Suprapubic skin (tissue), 3 donors: ENCODE measurements around the gene TYW3.

Experiments
- CTCF ChIP-seq, 2 donors: fragments of 200-600 bp in 1 of 2; fragments of 450-650 bp in 1 of 2; sonication (generic) in 1 of 2; IDR thresholded peaks; one replicate each; pipeline ENCODE4 v1.5.1; 2016 to 2019; ENCODE audit warnings: antibody characterized with exemption in 2 of 2, mild to moderate bottlenecking in 1 of 2, moderate library complexity in 1 of 2
- POLR2A ChIP-seq, 2 donors: fragments of 450-650 bp; IDR thresholded peaks; one replicate each; pipeline ENCODE4 v1.6.1; 2017; ENCODE audit warnings: antibody characterized with exemption in 2 of 2, mild to moderate bottlenecking in 2 of 2, moderate library complexity in 2 of 2

- TF ChIP-seq CTCF (IDR thresholded peaks at IDR 0.05) (no peak), POLR2A (IDR thresholded peaks at IDR 0.05) (no peak)
These were observed 19.1 kb upstream of the TYW3 start for GRCh38 chr1:74713849-74714248.
